Esophagus squamous epithelium (tissue), 4 donors: ENCODE measurements around the gene NAA35.

ENCODE experiments used
- POLR2A ChIP-seq, 4 donors: fragments of 450-650 bp; IDR thresholded peaks; one replicate each; pipeline ENCODE4 v1.6.1; 2017; ENCODE audit warnings: antibody characterized with exemption in 4 of 4, mild to moderate bottlenecking in 4 of 4, moderate library complexity in 3 of 4
- TF ChIP-seq, protein P1 (sequence below), 6 experiments: fragments of 450-650 bp in 4 of 6; fragments of 200-600 bp in 2 of 6; sonication (generic) in 2 of 6; IDR thresholded peaks; one replicate each; pipeline ENCODE4 v1.5.1; 2016 to 2019; ENCODE audit warnings: antibody characterized with exemption in 6 of 6, mild to moderate bottlenecking in 4 of 6, moderate library complexity in 4 of 6

DNA sequence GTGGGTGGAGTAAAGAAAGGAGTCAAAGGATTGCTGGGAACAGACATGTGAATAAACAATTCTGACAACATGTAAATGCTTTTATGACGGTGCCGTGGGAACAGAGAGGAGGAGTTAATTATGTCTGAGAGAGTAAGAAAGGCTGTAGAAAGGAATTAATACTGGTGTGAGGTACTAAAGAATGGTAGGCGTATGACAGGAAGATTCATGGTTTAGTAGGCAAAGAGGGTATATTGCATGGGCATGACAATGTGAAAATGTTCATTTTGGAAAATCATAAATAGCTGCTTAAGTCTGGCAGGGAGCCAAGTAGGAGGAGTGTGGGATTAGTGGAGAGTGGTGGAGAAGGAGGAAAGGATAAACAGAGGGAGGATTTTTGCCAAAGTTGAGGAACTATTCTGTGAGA is 19.7 kb downstream of the NAA35 start:
- TF ChIP-seq, protein P1, sequence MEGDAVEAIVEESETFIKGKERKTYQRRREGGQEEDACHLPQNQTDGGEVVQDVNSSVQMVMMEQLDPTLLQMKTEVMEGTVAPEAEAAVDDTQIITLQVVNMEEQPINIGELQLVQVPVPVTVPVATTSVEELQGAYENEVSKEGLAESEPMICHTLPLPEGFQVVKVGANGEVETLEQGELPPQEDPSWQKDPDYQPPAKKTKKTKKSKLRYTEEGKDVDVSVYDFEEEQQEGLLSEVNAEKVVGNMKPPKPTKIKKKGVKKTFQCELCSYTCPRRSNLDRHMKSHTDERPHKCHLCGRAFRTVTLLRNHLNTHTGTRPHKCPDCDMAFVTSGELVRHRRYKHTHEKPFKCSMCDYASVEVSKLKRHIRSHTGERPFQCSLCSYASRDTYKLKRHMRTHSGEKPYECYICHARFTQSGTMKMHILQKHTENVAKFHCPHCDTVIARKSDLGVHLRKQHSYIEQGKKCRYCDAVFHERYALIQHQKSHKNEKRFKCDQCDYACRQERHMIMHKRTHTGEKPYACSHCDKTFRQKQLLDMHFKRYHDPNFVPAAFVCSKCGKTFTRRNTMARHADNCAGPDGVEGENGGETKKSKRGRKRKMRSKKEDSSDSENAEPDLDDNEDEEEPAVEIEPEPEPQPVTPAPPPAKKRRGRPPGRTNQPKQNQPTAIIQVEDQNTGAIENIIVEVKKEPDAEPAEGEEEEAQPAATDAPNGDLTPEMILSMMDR (IDR thresholded peaks at IDR 0.05), result no peak
- no peak for TF ChIP-seq POLR2A (IDR thresholded peaks at IDR 0.05)
